ENCODE data around the gene NOLC1. TPM values are rescaled to one million over a fixed set of nuclear protein-coding genes. Genes with fewer than 3 reads are reported as not detected.

Gene NOLC1
- total and polyA plus RNA-seq, 4 donors: 13.6 to 35.9 (median 24.5) TPM

GRCh38 chr10:102113956-102114857, 38.0 kb upstream of the NOLC1 start:
- Histone ChIP-seq H3K27me3 (ENCODE audit: control insufficient read depth in 1 of 2, insufficient read depth in 2 of 2, low read length in 1 of 2) (no peaks in the 10 kb centered on the region), H3K27ac (ENCODE audit: low read depth in 1 of 2, low read length in 2 of 2) (no peak overlapping the region), H3K4me1 (ENCODE audit: control insufficient read depth in 1 of 2, insufficient read depth in 2 of 2, low read length in 2 of 2) (no peaks in the 10 kb centered on the region), H3K4me3 (ENCODE audit: low read length in 2 of 2) (peak overlapping the region; percentile 50 to 63), H3K9me3 (ENCODE audit: control insufficient read depth, low read length) (no peaks in the 10 kb centered on the region), H3K36me3 (ENCODE audit: control insufficient read depth in 1 of 2, insufficient read depth in 2 of 2, low read length in 1 of 2) (peaks cover 5 to 8% of the 10 kb centered on the region in 2 donors)
- DNase-seq: peak; percentile 58 to 81
- no peak for ATAC-seq (ENCODE audit: low FRiP score)
- intact Hi-C loops (cut with DNase I): no loop called here
- 1 to 3% methylated on average over 36 to 45 of the region's 45 CpGs for WGBS, 2 donors

GRCh38 chr10:102114861-102115618, 37.1 kb upstream of the NOLC1 start:
- H3K9me3 ChIP-seq (ENCODE audit: control insufficient read depth, low read length): no peaks in the 10 kb centered on the region
- no peaks in the 10 kb centered on the region for H3K4me1 ChIP-seq (ENCODE audit: control insufficient read depth in 1 of 2, insufficient read depth in 2 of 2, low read length in 2 of 2)
- intact Hi-C loops (cut with DNase I): no loop called here
- peak overlapping the region; percentile 50 to 63 for H3K4me3 ChIP-seq (ENCODE audit: low read length in 2 of 2)
- H3K36me3 ChIP-seq (ENCODE audit: control insufficient read depth in 1 of 2, insufficient read depth in 2 of 2, low read length in 1 of 2): peaks cover 5 to 8% of the 10 kb centered on the region in 2 donors
- DNase-seq (peak; percentile 94 to 96), ATAC-seq (ENCODE audit: low FRiP score) (peak; percentile 91)
- H3K27ac ChIP-seq (ENCODE audit: low read depth in 1 of 2, low read length in 2 of 2): peak overlapping the region in 1 of 2 donors; percentile 11
- no peaks in the 10 kb centered on the region for H3K27me3 ChIP-seq (ENCODE audit: control insufficient read depth in 1 of 2, insufficient read depth in 2 of 2, low read length in 1 of 2)
- WGBS, 2 donors: 1% methylated on average over 11 to 23 of the region's 23 CpGs

- WGBS, 2 donors: 4 to 8% methylated on average over 3 of the region's 3 CpGs
- Histone ChIP-seq H3K27ac (ENCODE audit: low read depth in 1 of 2, low read length in 2 of 2) (no peak overlapping the region), H3K4me1 (ENCODE audit: control insufficient read depth in 1 of 2, insufficient read depth in 2 of 2, low read length in 2 of 2) (no peaks in the 10 kb centered on the region), H3K4me3 (ENCODE audit: low read length in 2 of 2) (no peak overlapping the region), H3K36me3 (ENCODE audit: control insufficient read depth in 1 of 2, insufficient read depth in 2 of 2, low read length in 1 of 2) (peaks cover 3 to 5% of the 10 kb centered on the region in 2 donors), H3K27me3 (ENCODE audit: control insufficient read depth in 1 of 2, insufficient read depth in 2 of 2, low read length in 1 of 2) (no peaks in the 10 kb centered on the region), H3K9me3 (ENCODE audit: control insufficient read depth, low read length) (no peaks in the 10 kb centered on the region)
- ATAC-seq (ENCODE audit: low FRiP score) (no peak), DNase-seq (no peak)
- intact Hi-C loops (cut with DNase I): no loop called here
These were observed 36.4 kb upstream of the NOLC1 start for GRCh38 chr10:102115775-102116174.

- H3K4me1 ChIP-seq (ENCODE audit: control insufficient read depth in 1 of 2, insufficient read depth in 2 of 2, low read length in 2 of 2): no peaks in the 10 kb centered on the region
- intact Hi-C loops (cut with DNase I): no loop called here
These were observed 35.5 kb upstream of the NOLC1 start for GRCh38 chr10:102116656-102117055.

GRCh38 chr10:102117391-102118159, 34.6 kb upstream of the NOLC1 start:
- intact Hi-C loops (cut with DNase I): no loop called here
- Histone ChIP-seq H3K9me3 (ENCODE audit: control insufficient read depth, low read length) (no peaks in the 10 kb centered on the region), H3K27me3 (ENCODE audit: control insufficient read depth in 1 of 2, insufficient read depth in 2 of 2, low read length in 1 of 2) (no peaks in the 10 kb centered on the region), H3K27ac (ENCODE audit: low read depth in 1 of 2, low read length in 2 of 2) (peak overlapping the region in 1 of 2 donors; percentile 9), H3K4me1 (ENCODE audit: control insufficient read depth in 1 of 2, insufficient read depth in 2 of 2, low read length in 2 of 2) (no peaks in the 10 kb centered on the region), H3K4me3 (ENCODE audit: low read length in 2 of 2) (no peak overlapping the region), H3K36me3 (ENCODE audit: control insufficient read depth in 1 of 2, insufficient read depth in 2 of 2, low read length in 1 of 2) (no peaks in the 10 kb centered on the region)
- DNase-seq (peak; percentile 90 to 93), ATAC-seq (ENCODE audit: low FRiP score) (peak; percentile 26)
- WGBS, 2 donors: 2 to 5% methylated on average over 9 to 12 of the region's 12 CpGs

More at GRCh38 chr10:102116656-102117055, 35.5 kb upstream of the NOLC1 start:
- H3K27ac ChIP-seq (ENCODE audit: low read depth in 1 of 2, low read length in 2 of 2): no peak overlapping the region
- ATAC-seq (ENCODE audit: low FRiP score) (no peak), DNase-seq (no peak)
- no peaks in the 10 kb centered on the region for H3K27me3 ChIP-seq (ENCODE audit: control insufficient read depth in 1 of 2, insufficient read depth in 2 of 2, low read length in 1 of 2)
- no peak overlapping the region for H3K4me3 ChIP-seq (ENCODE audit: low read length in 2 of 2)
- no peaks in the 10 kb centered on the region for H3K9me3 ChIP-seq (ENCODE audit: control insufficient read depth, low read length)
- H3K36me3 ChIP-seq (ENCODE audit: control insufficient read depth in 1 of 2, insufficient read depth in 2 of 2, low read length in 1 of 2): no peaks in the 10 kb centered on the region
- 83 to 88% methylated on average over 1 of the region's 1 CpG for WGBS, 2 donors

GRCh38 chr10:102118867-102119266, 33.3 kb upstream of the NOLC1 start:
- peak overlapping the region in 1 of 2 donors; percentile 72 for H3K27ac ChIP-seq (ENCODE audit: low read depth in 1 of 2, low read length in 2 of 2)
- H3K27me3 ChIP-seq (ENCODE audit: control insufficient read depth in 1 of 2, insufficient read depth in 2 of 2, low read length in 1 of 2): no peaks in the 10 kb centered on the region
- 1 to 2% methylated on average over 5 to 6 of the region's 6 CpGs for WGBS, 2 donors
- peak in 1 of 2 donors; percentile 64 for DNase-seq
- intact Hi-C loops (cut with DNase I): no loop called here
- no peak for ATAC-seq (ENCODE audit: low FRiP score)
- H3K36me3 ChIP-seq (ENCODE audit: control insufficient read depth in 1 of 2, insufficient read depth in 2 of 2, low read length in 1 of 2): no peaks in the 10 kb centered on the region
- H3K4me3 ChIP-seq (ENCODE audit: low read length in 2 of 2): peak overlapping the region; percentile 44 to 85
- no peaks in the 10 kb centered on the region for H3K4me1 ChIP-seq (ENCODE audit: control insufficient read depth in 1 of 2, insufficient read depth in 2 of 2, low read length in 2 of 2)
- no peaks in the 10 kb centered on the region for H3K9me3 ChIP-seq (ENCODE audit: control insufficient read depth, low read length)

- WGBS, 2 donors: 1 to 2% methylated on average over 18 to 22 of the region's 22 CpGs
- Histone ChIP-seq H3K27me3 (ENCODE audit: control insufficient read depth in 1 of 2, insufficient read depth in 2 of 2, low read length in 1 of 2) (no peaks in the 10 kb centered on the region), H3K4me3 (ENCODE audit: low read length in 2 of 2) (peak overlapping the region; percentile 44 to 85), H3K36me3 (ENCODE audit: control insufficient read depth in 1 of 2, insufficient read depth in 2 of 2, low read length in 1 of 2) (no peaks in the 10 kb centered on the region), H3K9me3 (ENCODE audit: control insufficient read depth, low read length) (no peaks in the 10 kb centered on the region), H3K4me1 (ENCODE audit: control insufficient read depth in 1 of 2, insufficient read depth in 2 of 2, low read length in 2 of 2) (no peaks in the 10 kb centered on the region), H3K27ac (ENCODE audit: low read depth in 1 of 2, low read length in 2 of 2) (peak overlapping the region; percentile 88 to 93)
- intact Hi-C loops (cut with DNase I): no loop called here
- peak; percentile 80 to 84 for DNase-seq
- peak; percentile 31 for ATAC-seq (ENCODE audit: low FRiP score)
These were observed 32.6 kb upstream of the NOLC1 start for GRCh38 chr10:102119417-102120141.
